Measurements from ENCODE around the gene ABI2.

GRCh38 chr2:203286532-203286931, 41.7 kb upstream of the ABI2 start:
- TF ChIP-seq CTCF (IDR thresholded peaks at IDR 0.05) (no peak), POLR2AphosphoS5 (IDR thresholded peaks at IDR 0.05) (no peak), EP300 (IDR thresholded peaks at IDR 0.05) (no peak), POLR2A (IDR thresholded peaks at IDR 0.05) (no peak)

All from upper lobe of left lung (tissue), 4 donors.